ENCODE results near the gene CYP4F8. TPM values are rescaled to one million over a fixed set of nuclear protein-coding genes. Genes with fewer than 3 reads are reported as not detected.

Gene CYP4F8
- total and polyA plus RNA-seq, 9 of the 15 experiments (the other 6 are each of a cell fraction or from before 2014, with no cell fraction given) = not detected

GRCh38 chr19:15635016-15635805 is 20.2 kb downstream of the CYP4F8 start:
- Histone ChIP-seq H3K79me2 (ENCODE audit: control insufficient read depth, insufficient read depth, low read length) (no peaks in the 10 kb centered on the region), H3K9me1 (ENCODE audit: control insufficient read depth, insufficient read depth, low read length) (no peaks in the 10 kb centered on the region), H3K4me1 (replicated peaks in 1 of 2; ENCODE audit: control insufficient read depth in 2 of 2, insufficient read depth in 2 of 2, low read length in 2 of 2) (peaks cover under 1 to 4% of the 10 kb centered on the region in 2 experiments; a peak in 4 of 5 replicates), H3K27me3 (ENCODE audit: control insufficient read depth in 2 of 2, insufficient read depth in 2 of 2, low read length in 2 of 2) (peaks cover 0 to 5% of the 10 kb centered on the region in 2 experiments; a peak in 1 of 5 replicates), H3K27ac (ENCODE audit: extremely low read depth, low read depth, low read length) (no peak overlapping the region), H2AFZ (ENCODE audit: low read depth, low read length) (no peak overlapping the region), H3K9me3 (replicated peaks; ENCODE audit: control insufficient read depth, insufficient read depth, low read depth, low read length) (no peaks in the 10 kb centered on the region), H3K36me3 (ENCODE audit: control insufficient read depth, insufficient read depth, low read length) (no peaks in the 10 kb centered on the region), H3K4me2 (ENCODE audit: insufficient read depth, low read length) (no peak overlapping the region), H3K4me3 (no peak overlapping the region), H4K20me1 (replicated peaks; ENCODE audit: control insufficient read depth, insufficient read depth, low read length) (no peaks in the 10 kb centered on the region; the same call in 1 of the 2 replicates), H3K9ac (ENCODE audit: insufficient read depth in 1 of 2, low read depth in 2 of 2, low read length in 2 of 2) (no peak overlapping the region)
- POLR2A ChIA-PET = interaction anchor here (0.7 kb wide), 1 partner anchor 335 kb away, joined by 4 read pairs; no protein-coding TSS in a partner anchor
- FAIRE-seq = no peak
- 0% methylated on average over 2 of the region's 2 CpGs for WGBS (ENCODE audit: insufficient coverage, low coverage, missing lambda C conversion rate)
- TF ChIP-seq POLR2AphosphoS2 (IDR thresholded peaks at IDR 0.05; ENCODE audit: low read length) (no peak), EHMT2 (IDR thresholded peaks at IDR 0.05) (no peak)
- no peak for DNase-seq (ENCODE audit: extremely low read depth in 1 of 4, low spot score in 3 of 4)
- in situ Hi-C loops (cut with MboI) = loop anchor here (10.0 kb wide), 1 partner anchor 240 kb away; no protein-coding TSS in a partner anchor
- no TSS peak for BruUV-seq (replicated peaks)
- no peak for ATAC-seq
- intact Hi-C loops (cut with micrococcal nuclease) = loop anchor here (10.0 kb wide), 1 partner anchor 230 kb away; no protein-coding TSS in a partner anchor
- CTCF ChIA-PET (ENCODE audit: low intra/inter-chr PET ratio) = interaction anchor here (0.6 kb wide), 1 partner anchor 1146 kb away, joined by 5 read pairs; no protein-coding TSS in a partner anchor

GRCh38 chr19:15636026-15636425 is 21.0 kb downstream of the CYP4F8 start:
- WGBS (ENCODE audit: insufficient coverage, low coverage, missing lambda C conversion rate) = 0% methylated on average over 2 of the region's 2 CpGs
- Histone ChIP-seq H3K4me2 (ENCODE audit: insufficient read depth, low read length) (no peak overlapping the region), H3K9me1 (ENCODE audit: control insufficient read depth, insufficient read depth, low read length) (peaks cover 3% of the 10 kb centered on the region), H3K4me1 (replicated peaks in 1 of 2; ENCODE audit: control insufficient read depth in 2 of 2, insufficient read depth in 2 of 2, low read length in 2 of 2) (peaks cover 6 to 12% of the 10 kb centered on the region in 2 experiments; a peak in 4 of 5 replicates), H3K9ac (ENCODE audit: insufficient read depth in 1 of 2, low read depth in 2 of 2, low read length in 2 of 2) (no peak overlapping the region), H3K36me3 (ENCODE audit: control insufficient read depth, insufficient read depth, low read length) (no peaks in the 10 kb centered on the region), H3K27me3 (ENCODE audit: control insufficient read depth in 2 of 2, insufficient read depth in 2 of 2, low read length in 2 of 2) (peaks cover 0 to 5% of the 10 kb centered on the region in 2 experiments; a peak in 1 of 5 replicates), H3K27ac (ENCODE audit: extremely low read depth, low read depth, low read length) (no peak overlapping the region), H3K4me3 (no peak overlapping the region), H2AFZ (ENCODE audit: low read depth, low read length) (no peak overlapping the region), H3K79me2 (ENCODE audit: control insufficient read depth, insufficient read depth, low read length) (no peaks in the 10 kb centered on the region), H4K20me1 (replicated peaks; ENCODE audit: control insufficient read depth, insufficient read depth, low read length) (no peaks in the 10 kb centered on the region; the same call in 1 of the 2 replicates), H3K9me3 (replicated peaks; ENCODE audit: control insufficient read depth, insufficient read depth, low read depth, low read length) (no peaks in the 10 kb centered on the region)
- FAIRE-seq (no peak), DNase-seq (ENCODE audit: extremely low read depth in 1 of 4, low spot score in 3 of 4) (no peak), ATAC-seq (no peak)
- TF ChIP-seq ZBTB1 (CRISPR knock-in tag; IDR thresholded peaks at IDR 0.05; ENCODE audit: borderline replicate concordance, low read depth) (no peak), ZNF695 (CRISPR knock-in tag; IDR thresholded peaks at IDR 0.05) (no peak), FOXA3 (CRISPR knock-in tag; conservative IDR thresholded peaks at IDR 0.05 in 1 of 2, IDR thresholded peaks at IDR 0.05 in 1 of 2) (no peak), TAF1 (IDR thresholded peaks at IDR 0.05; ENCODE audit: control insufficient read depth, extremely low read depth, insufficient read depth, low read length, severe bottlenecking) (no peak), KDM4B (IDR thresholded peaks at IDR 0.05; ENCODE audit: borderline replicate concordance in 2 of 2, low read depth in 1 of 2) (no peak)
- BruUV-seq (replicated peaks) = no TSS peak
- CTCF ChIA-PET (ENCODE audit: low intra/inter-chr PET ratio) = no interaction called here
- intact Hi-C loops (cut with micrococcal nuclease) (loop anchor here (10.0 kb wide), 1 partner anchor 229 kb away; no protein-coding TSS in a partner anchor), in situ Hi-C loops (cut with MboI) (loop anchor here (10.0 kb wide), 1 partner anchor 239 kb away; no protein-coding TSS in a partner anchor)
- POLR2A ChIA-PET = interaction anchor here (0.7 to 0.8 kb wide), 2 partner anchors 19 to 334 kb away, joined by 4 read pairs; no protein-coding TSS in a partner anchor
